ENCODE data around the gene PET117.
"Not testable (repeated sequence)": the region's sequence is repeated elsewhere in the genome, so short reads cannot be mapped to it uniquely, and the experiment has no call there.

Gene PET117, protein sequence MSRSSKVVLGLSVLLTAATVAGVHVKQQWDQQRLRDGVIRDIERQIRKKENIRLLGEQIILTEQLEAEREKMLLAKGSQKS

DNA sequence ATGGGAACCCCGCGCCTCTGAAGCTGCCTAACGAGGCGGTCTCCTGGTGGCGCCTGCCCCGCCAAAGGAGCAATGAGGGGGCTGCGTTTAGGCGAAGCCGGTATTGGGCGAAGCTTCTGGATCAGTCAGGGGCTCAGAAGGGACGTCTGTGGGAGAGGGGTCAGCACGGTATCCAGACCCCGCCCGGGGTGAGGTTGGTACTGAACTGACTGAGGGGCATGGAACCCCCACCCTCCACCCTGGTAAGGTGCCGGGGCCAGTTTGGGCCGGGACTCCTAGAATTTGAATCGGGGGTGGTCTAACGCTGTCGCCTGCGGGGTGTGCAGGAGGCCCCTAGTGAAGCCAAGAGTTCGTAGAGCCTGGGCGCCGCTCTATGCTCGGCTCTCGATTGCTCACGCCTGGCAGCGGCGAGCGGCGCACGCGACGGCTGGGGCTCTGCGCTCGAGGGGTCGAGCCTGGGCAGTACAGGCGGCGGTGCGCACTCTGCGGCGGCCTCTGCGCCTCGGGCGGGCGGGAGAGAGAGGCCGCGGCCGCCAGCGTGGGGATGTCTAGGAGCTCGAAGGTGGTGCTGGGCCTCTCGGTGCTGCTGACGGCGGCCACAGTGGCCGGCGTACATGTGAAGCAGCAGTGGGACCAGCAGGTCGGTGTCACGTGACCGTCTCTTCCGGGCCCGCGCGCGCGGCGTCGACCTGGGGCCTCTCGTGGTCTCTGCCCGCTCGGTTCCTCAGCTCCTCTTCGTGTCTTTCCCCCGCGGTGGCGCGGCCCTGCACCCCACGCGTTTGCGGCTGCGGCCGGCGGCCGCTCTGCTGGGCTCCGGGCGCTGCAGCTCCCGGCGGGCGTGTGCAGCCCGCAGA lies at the start of gene PET117, which contains the start of gene KAT14:
Gene PET117, plus strand, starts transcription at position 452 of the 854 bp plus-strand sequence. Its CDS starts 93 bp downstream, at position 545.
Gene KAT14, plus strand, starts transcription at position 452 of the 854 bp plus-strand sequence. CDS start 4,798 bp downstream, outside the sequence.
- in situ Hi-C loops (cut with HindIII; ENCODE audit: low pct_unique_long_range_greater_than_20kb, low sequenced_read_pairs) = no loop called here
- no peak for TF ChIP-seq JUND (IDR thresholded peaks at IDR 0.05; ENCODE audit: low read depth)

DNA sequence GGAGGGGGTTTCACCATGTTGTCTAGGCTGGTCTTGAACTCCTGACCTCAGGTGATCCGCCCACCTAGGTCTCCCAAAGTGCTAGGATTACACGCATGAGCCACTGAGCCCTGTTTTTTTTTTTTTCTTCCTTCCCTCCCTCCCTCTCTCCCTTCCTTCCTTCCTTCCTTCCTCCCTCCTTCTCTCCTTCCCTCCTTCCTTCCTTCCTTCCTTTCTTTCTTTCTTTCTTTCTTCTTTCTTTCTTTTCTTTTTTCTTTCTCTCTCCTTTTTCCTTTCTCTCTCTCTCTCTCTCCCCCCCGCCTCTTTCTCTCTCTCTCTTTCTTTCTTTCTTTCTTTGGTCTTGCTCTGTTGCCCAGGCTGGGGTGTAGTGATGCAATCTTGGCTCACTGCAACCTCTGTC lies 49.4 kb upstream of the PET117 start:
- in situ Hi-C loops (cut with HindIII; ENCODE audit: low pct_unique_long_range_greater_than_20kb, low sequenced_read_pairs); DNase-seq (ENCODE audit: low read depth in 1 of 2, low spot score in 1 of 2): not testable (repeated sequence)

More for the DNA sequence above, at the start of gene PET117, which contains the start of gene KAT14:
- peak; percentile 59 to 96 for DNase-seq (ENCODE audit: low read depth in 1 of 2, low spot score in 1 of 2)

DNA sequence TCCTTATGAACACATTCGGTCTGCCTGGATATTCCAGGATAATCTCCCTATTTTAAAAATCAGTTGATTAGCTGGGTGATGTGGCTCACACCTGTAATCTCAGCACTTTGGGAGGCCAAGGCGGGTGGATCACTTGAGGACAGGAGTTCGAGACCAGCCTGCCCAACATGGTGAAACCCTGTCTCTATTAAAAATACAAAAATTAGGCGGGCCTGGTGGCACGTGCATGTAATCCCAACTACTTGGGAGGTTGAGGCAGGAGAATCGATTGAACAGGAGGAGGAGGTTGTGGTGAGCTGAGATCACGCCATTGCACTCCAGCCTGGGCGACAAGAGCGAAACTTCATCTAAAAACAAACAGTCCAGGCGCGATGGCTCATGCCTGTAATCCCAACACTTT lies 48.8 kb upstream of the PET117 start:
- DNase-seq (ENCODE audit: low read depth in 1 of 2, low spot score in 1 of 2); in situ Hi-C loops (cut with HindIII; ENCODE audit: low pct_unique_long_range_greater_than_20kb, low sequenced_read_pairs): not testable (repeated sequence)

DNA sequence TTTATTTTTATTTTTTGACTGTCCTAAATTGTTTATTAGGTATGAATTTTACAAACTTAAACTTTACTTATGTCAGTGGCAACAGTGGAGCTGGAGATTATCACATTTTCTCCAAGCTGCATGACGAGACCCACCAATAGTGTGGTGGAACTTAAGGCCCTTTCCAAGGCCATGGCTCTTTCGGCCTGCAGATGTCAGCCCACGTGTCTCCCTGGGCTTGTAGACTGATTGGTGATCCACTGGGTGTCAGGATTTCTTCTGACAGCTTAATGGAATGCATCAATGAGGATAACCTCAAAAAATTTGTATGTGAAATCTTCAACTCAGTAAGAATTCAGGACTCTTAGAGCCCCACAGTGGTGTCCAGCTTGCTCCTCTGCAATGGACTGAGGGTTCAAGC lies 47.6 kb upstream of the PET117 start:
- peak in 1 of 2 experiments; percentile 30 for DNase-seq (ENCODE audit: low read depth in 1 of 2, low spot score in 1 of 2)
- in situ Hi-C loops (cut with HindIII; ENCODE audit: low pct_unique_long_range_greater_than_20kb, low sequenced_read_pairs) = no loop called here
- no peak for TF ChIP-seq JUND (IDR thresholded peaks at IDR 0.05; ENCODE audit: low read depth)

DNA sequence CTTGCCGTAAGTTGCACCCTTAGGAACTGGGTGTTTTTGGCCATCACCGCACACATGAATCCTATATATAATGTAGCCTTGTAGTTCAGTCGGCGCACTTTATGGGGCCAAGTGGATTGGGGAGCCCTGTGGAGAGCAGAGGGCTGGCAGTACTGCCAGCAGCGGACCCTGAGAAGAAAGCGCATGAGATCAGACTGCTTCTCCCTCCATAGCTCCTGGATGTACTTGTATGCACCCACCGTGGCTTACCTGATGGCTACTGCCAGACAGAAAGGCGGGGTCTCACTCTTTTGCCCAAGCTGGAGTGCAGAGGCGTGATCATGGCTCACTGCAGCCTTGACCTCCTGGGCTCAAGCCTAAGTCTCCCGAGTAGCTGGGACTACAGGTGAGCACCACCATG lies 47.2 kb upstream of the PET117 start:
- in situ Hi-C loops (cut with HindIII; ENCODE audit: low pct_unique_long_range_greater_than_20kb, low sequenced_read_pairs) = no loop called here
- TF ChIP-seq JUND (IDR thresholded peaks at IDR 0.05; ENCODE audit: low read depth) = no peak

DNA sequence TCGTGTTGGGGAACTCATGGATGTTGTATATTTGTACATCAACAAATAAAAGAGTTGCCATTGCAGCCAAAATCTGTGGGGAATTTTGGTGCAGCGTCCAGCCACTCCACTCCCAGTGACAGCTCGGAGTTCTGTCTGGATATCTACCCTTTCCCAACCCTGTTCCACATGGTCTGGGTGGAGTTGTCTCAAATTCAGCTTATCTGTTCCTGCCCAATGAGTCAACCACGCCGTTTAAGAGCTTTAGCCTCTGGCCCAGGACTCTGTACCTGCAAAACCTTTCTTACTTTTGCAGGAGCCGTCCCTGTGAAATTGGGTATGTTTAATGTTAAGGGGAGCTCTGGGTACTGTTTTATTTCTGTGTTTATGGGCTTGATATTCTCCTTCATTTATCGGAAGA lies 46.0 kb upstream of the PET117 start:
- in situ Hi-C loops (cut with HindIII; ENCODE audit: low pct_unique_long_range_greater_than_20kb, low sequenced_read_pairs) = no loop called here
- no peak for DNase-seq (ENCODE audit: low read depth in 1 of 2, low spot score in 1 of 2)
- TF ChIP-seq JUND (IDR thresholded peaks at IDR 0.05; ENCODE audit: low read depth) = no peak

More for the DNA sequence above, 47.2 kb upstream of the PET117 start:
- DNase-seq (ENCODE audit: low read depth in 1 of 2, low spot score in 1 of 2) = no peak

GRCh38 chr20:18092890-18093289 lies 44.8 kb upstream of the PET117 start:
- no peak for TF ChIP-seq JUND (IDR thresholded peaks at IDR 0.05; ENCODE audit: low read depth)

GRCh38 chr20:18093388-18093787 lies 44.3 kb upstream of the PET117 start:
- DNase-seq (ENCODE audit: low read depth in 1 of 2, low spot score in 1 of 2) = no peak
- no peak for TF ChIP-seq JUND (IDR thresholded peaks at IDR 0.05; ENCODE audit: low read depth)
- in situ Hi-C loops (cut with HindIII; ENCODE audit: low pct_unique_long_range_greater_than_20kb, low sequenced_read_pairs) = no loop called here

More at GRCh38 chr20:18092890-18093289, 44.8 kb upstream of the PET117 start:
- DNase-seq (ENCODE audit: low read depth in 1 of 2, low spot score in 1 of 2) = no peak
- in situ Hi-C loops (cut with HindIII; ENCODE audit: low pct_unique_long_range_greater_than_20kb, low sequenced_read_pairs) = no loop called here

DNA sequence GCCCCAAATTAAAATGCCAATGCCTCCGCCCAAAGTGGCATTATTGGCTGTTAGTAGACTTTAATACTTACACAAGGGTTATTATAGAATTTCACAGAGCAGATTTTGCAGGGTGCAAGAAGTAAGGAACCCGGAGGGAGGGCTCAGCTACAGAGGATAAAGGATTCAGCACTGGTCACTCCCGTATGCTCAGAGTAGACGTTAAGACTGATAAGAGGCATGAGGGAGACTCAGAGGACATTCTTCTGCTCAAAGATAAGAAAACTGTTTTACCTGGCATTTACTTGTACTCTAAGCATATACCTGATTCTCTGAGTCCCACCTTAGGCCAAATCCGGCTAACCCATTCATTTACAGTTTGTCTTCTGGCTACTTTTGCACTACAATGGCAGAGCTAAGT lies 43.5 kb upstream of the PET117 start:
- in situ Hi-C loops (cut with HindIII; ENCODE audit: low pct_unique_long_range_greater_than_20kb, low sequenced_read_pairs) = no loop called here
- no peak for TF ChIP-seq JUND (IDR thresholded peaks at IDR 0.05; ENCODE audit: low read depth)
- DNase-seq (ENCODE audit: low read depth in 1 of 2, low spot score in 1 of 2) = no peak

GRCh38 chr20:18100569-18100968 lies 37.1 kb upstream of the PET117 start:
- in situ Hi-C loops (cut with HindIII; ENCODE audit: low pct_unique_long_range_greater_than_20kb, low sequenced_read_pairs); DNase-seq (ENCODE audit: low read depth in 1 of 2, low spot score in 1 of 2): not testable (repeated sequence)

DNA sequence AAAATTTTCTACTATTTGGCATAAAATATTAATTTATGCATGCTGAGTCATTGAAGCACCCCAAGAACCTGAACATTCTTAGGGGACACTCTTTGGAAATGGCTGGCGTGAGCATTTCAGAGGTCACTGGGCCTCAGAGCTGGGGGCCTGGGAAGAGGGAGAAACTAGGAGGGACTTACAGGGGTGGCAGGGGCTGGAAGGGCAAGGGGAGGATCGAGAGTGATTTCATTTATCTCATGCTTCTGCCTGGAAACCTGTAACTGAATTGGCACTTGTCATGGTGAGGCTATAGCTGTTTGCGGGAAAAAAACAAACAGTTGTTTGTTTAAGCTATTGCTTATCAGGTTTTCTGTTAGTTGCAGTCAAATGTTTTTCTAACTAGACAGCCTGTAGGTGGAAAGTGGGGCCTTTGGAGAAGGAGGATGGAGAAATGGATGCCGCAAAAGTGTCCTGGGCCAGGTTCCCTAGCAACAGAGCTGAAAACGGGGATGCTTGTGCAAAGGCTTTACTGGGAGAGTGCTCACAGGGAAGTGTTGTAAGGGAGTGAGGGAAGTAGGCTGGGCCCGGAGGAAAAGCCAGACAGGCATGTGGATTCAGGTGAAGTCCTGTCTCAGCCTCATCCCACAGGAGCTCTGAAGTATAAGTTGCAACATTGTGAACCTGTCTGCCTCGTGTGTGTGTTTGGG lies 36.4 kb upstream of the PET117 start:
- no peak for DNase-seq (ENCODE audit: low read depth in 1 of 2, low spot score in 1 of 2)
- in situ Hi-C loops (cut with HindIII; ENCODE audit: low pct_unique_long_range_greater_than_20kb, low sequenced_read_pairs) = no loop called here
- TF ChIP-seq JUND (IDR thresholded peaks at IDR 0.05; ENCODE audit: low read depth) = no peak

DNA sequence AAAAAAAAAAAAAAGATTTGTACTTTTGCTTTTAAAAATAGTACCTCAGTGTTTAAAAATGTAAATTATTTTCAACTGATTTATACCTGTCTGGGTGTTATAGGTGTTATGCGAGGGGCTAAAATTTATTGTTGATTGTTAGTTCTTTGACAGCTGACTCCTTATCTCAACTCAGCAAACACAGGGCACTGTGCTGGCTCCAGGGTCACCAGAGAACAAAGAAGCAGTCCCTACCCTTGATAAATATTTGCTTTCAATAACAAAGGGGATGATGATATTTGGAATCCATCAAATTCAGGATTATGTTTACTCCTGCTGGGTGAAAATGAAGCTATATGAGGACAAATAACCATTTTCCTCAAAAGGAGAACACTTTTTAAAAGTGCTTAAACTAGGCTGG lies 34.2 kb upstream of the PET117 start:
- TF ChIP-seq JUND (IDR thresholded peaks at IDR 0.05; ENCODE audit: low read depth) = no peak
- no peak for DNase-seq (ENCODE audit: low read depth in 1 of 2, low spot score in 1 of 2)
- in situ Hi-C loops (cut with HindIII; ENCODE audit: low pct_unique_long_range_greater_than_20kb, low sequenced_read_pairs) = no loop called here

DNA sequence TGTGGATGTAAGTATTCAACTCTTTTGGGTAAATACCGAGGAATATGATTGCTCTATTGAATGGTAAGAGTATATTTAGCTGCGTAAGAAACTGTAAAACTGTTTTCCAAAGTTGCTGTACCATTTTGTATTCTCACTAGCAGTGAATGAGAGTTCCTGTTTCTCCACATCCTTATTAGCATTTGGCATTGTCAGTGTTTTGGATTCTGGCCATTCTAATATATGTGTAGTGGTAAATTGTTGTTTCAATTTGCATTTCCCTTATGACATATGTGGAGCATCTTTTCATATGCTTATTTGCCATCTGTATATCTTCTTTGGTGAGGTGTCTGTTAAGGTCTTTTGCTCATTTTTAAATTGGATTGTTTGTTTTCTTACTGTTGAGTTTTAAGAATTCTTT lies 29.3 kb upstream of the PET117 start:
- in situ Hi-C loops (cut with HindIII; ENCODE audit: low pct_unique_long_range_greater_than_20kb, low sequenced_read_pairs) = no loop called here
- TF ChIP-seq JUND (IDR thresholded peaks at IDR 0.05; ENCODE audit: low read depth) = no peak
- no peak for DNase-seq (ENCODE audit: low read depth in 1 of 2, low spot score in 1 of 2)

DNA sequence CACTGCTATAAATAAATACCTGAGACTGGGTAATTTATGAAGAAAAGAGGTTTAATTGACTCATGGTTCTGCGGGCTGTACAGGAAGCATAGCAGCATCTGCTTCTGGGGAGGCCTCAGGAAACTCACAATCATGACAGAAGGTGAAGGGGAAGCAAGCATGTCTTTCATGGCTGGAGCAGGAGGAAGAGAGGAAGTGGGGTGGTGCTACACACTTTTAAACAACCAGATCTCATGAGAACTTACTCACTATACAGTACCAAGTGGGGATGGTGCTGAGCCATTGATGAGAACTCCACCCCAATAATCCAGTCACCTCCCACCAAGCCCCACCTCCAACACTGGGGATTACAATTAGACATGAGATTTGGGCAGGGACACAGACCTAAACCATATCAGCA lies 9.1 kb upstream of the PET117 start:
- in situ Hi-C loops (cut with HindIII; ENCODE audit: low pct_unique_long_range_greater_than_20kb, low sequenced_read_pairs) = not testable (repeated sequence)

More for the DNA sequence above, 9.1 kb upstream of the PET117 start:
- DNase-seq (ENCODE audit: low read depth in 1 of 2, low spot score in 1 of 2) = not testable (repeated sequence)

Measured in T47D (cell line).